Nephron (organoid): ENCODE measurements around the gene D2HGDH.

ENCODE experiments used
- H3K27ac Mint-ChIP-seq, 3 experiments: 2 replicates each; pipeline ENCODE4 v1.8.0; 2020; ENCODE audit warnings: mixed read lengths in 3 of 3, mild to moderate bottlenecking in 2 of 3, moderate library complexity in 1 of 3
- H3K27me3 Mint-ChIP-seq: 2 replicates; pipeline ENCODE4 v1.8.0; 2021; ENCODE audit warnings: low read depth, mild to moderate bottlenecking, moderate library complexity, mixed read lengths
- H3K36me3 Mint-ChIP-seq: 2 replicates; pipeline ENCODE4 v1.8.0; 2020; ENCODE audit warnings: low read depth, mixed read lengths
- H3K4me1 Mint-ChIP-seq: 2 replicates; pipeline ENCODE4 v1.8.0; 2020; ENCODE audit warnings: mixed read lengths
- H3K4me3 Mint-ChIP-seq, 3 experiments: 2 replicates each; pipeline ENCODE4 v1.8.0; 2020; ENCODE audit warnings: mild to moderate bottlenecking in 3 of 3, mixed read lengths in 3 of 3, moderate library complexity in 2 of 3
- H3K9me3 Mint-ChIP-seq: 2 replicates; pipeline ENCODE4 v1.8.0; 2020; ENCODE audit warnings: mixed read lengths
- TF ChIP-seq, protein P1 (sequence below), 3 experiments: fragments of 200-600 bp; sonication (generic); IDR thresholded peaks; one replicate each; pipeline ENCODE4 v1.5.0; 2021; ENCODE audit warnings: antibody characterized with exemption in 3 of 3; ENCODE audit not compliant: unreplicated experiment in 3 of 3

Gene D2HGDH

GRCh38 chr2:241774419-241775222 is 40.2 kb downstream of the D2HGDH start:
- no peaks in the 10 kb centered on the region for H3K36me3 Mint-ChIP-seq
- no peak overlapping the region for H3K4me3 Mint-ChIP-seq
- TF ChIP-seq, protein P1, sequence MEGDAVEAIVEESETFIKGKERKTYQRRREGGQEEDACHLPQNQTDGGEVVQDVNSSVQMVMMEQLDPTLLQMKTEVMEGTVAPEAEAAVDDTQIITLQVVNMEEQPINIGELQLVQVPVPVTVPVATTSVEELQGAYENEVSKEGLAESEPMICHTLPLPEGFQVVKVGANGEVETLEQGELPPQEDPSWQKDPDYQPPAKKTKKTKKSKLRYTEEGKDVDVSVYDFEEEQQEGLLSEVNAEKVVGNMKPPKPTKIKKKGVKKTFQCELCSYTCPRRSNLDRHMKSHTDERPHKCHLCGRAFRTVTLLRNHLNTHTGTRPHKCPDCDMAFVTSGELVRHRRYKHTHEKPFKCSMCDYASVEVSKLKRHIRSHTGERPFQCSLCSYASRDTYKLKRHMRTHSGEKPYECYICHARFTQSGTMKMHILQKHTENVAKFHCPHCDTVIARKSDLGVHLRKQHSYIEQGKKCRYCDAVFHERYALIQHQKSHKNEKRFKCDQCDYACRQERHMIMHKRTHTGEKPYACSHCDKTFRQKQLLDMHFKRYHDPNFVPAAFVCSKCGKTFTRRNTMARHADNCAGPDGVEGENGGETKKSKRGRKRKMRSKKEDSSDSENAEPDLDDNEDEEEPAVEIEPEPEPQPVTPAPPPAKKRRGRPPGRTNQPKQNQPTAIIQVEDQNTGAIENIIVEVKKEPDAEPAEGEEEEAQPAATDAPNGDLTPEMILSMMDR (IDR thresholded peaks at IDR 0.05; ENCODE audit: unreplicated experiment in 3 of 3): no peak
- peaks cover 14% of the 10 kb centered on the region for H3K4me1 Mint-ChIP-seq
- no peaks in the 10 kb centered on the region for H3K9me3 Mint-ChIP-seq
- H3K27me3 Mint-ChIP-seq: no peaks in the 10 kb centered on the region
- no peak overlapping the region for H3K27ac Mint-ChIP-seq

DNA sequence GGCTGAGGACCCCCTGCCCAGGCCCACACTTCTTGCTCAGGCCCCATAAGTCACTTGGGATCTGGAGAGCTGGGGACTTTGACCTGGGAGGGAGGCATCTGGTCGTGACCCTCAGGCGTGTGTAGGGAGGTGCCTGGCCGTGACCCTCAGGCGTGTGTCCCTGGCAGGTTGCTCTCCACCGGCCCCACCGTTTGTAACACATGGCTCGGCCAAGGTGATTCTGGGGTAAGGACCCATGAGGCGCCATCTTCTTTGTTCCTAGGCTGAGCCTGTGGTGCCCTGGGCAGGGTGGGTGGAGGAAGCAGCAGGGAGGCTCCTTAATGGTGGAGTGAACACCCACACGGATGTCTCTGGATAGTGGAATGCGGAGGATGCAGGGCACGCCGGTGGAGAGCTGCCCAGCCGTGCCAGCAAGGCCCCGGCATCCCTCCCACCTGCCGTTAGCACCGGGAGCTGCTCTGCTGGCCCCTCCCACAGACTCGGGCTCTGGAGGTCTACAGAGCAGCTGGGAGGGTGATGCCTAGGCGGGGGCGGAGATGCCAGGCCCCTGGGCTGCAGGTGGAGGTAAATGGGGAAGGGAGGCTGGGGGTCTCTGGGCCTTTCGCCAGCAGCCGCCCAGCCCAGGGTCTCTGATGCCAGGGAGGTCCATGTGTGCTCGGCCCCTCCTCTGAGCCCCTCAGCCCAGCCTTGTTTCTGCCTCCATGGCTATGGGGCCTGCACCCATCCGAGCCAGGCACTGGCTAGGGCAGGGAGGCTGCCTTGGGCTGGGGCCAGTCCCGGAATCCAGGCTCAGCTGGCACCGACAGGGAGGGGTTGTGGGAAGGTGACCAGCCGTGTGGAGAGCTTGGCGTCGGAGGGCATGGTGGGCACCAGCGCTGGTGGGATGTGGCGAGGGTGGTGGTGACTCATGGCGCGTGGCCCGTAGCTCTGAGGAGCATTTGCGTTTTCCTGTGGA is 41.1 kb downstream of the D2HGDH start:
- Mint-ChIP-seq H3K4me3 (no peak overlapping the region), H3K36me3 (no peaks in the 10 kb centered on the region), H3K4me1 (peaks cover 14% of the 10 kb centered on the region), H3K27me3 (no peaks in the 10 kb centered on the region), H3K27ac (peak overlapping the region in 1 of 3 experiments; percentile 79), H3K9me3 (peaks cover 2% of the 10 kb centered on the region)
- TF ChIP-seq, protein P1 (IDR thresholded peaks at IDR 0.05; ENCODE audit: unreplicated experiment in 3 of 3): no peak

- Mint-ChIP-seq H3K4me1 (peaks cover 9% of the 10 kb centered on the region), H3K4me3 (no peak within 1 kb of the TSS), H3K36me3 (no peaks in the 10 kb centered on the region), H3K27me3 (no peaks in the 10 kb centered on the region), H3K27ac (no peak within 1 kb of the TSS), H3K9me3 (peaks cover 7% of the 10 kb centered on the region)
- TF ChIP-seq, protein P1 (IDR thresholded peaks at IDR 0.05; ENCODE audit: unreplicated experiment in 3 of 3): no peak
These were observed 42.1 kb downstream of the D2HGDH start, which contains the start of gene GAL3ST2 for GRCh38 chr2:241776336-241777169. GAL3ST2 (plus strand) TSS chr2:241776822; CDS start chr2:241776956, 134 bp downstream.

DNA sequence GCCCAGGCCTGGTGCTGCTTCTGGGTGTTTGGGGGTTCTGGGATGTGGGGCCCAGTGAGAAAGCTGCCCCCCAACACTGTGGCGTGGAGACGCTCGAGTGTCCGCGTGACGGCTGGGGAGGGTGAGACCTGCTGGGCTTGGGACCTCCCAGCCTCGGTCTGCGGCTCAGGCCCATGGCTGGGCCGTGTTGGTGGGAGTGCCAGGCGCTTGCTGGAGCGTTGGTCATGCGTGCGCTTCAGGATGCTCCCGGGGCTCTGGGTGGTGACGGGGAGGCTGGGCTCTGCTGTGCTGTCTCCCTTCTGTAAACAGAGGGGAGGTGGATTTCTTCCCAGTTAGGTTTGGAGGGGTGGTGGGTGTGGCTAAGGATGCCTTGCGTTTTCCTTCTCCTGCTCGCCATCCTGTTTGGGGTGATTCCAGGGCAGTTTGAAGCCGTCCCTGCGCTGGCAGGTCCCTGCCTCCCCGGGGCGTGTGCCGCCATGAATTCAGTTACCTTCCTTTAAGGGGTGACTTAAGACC is 42.8 kb downstream of the D2HGDH start:
- H3K36me3 Mint-ChIP-seq: no peaks in the 10 kb centered on the region
- TF ChIP-seq, protein P1 (IDR thresholded peaks at IDR 0.05; ENCODE audit: unreplicated experiment in 3 of 3): no peak

More for the DNA sequence above, 42.8 kb downstream of the D2HGDH start:
- Mint-ChIP-seq H3K27ac (no peak overlapping the region), H3K9me3 (peaks cover 7% of the 10 kb centered on the region), H3K4me1 (peaks cover 3% of the 10 kb centered on the region), H3K4me3 (no peak overlapping the region), H3K27me3 (no peaks in the 10 kb centered on the region)
